DMS 273 (cell line): ENCODE measurements around the gene SLC50A1.
A peak's percentile ranks its signal among the peaks of the same experiment; 100 is the strongest.
"Not testable (repeated sequence)": the region's sequence is repeated elsewhere in the genome, so short reads cannot be mapped to it uniquely, and the experiment has no call there.

Experiments used
- DNase-seq: peaks from one replicate; lab custom pipeline; 2025; ENCODE audit not compliant: unreplicated experiment; lab: John Stamatoyannopoulos, UW

Gene SLC50A1

GRCh38 chr1:155134322-155134721 lies 1.3 kb upstream of the SLC50A1 start:
- peak; percentile 42 for DNase-seq

- DNase-seq: peak; percentile 81
These were observed 705 bp upstream of the SLC50A1 start for GRCh38 chr1:155134880-155135414.

GRCh38 chr1:155136748-155137147 lies 1.1 kb downstream of the SLC50A1 start:
- peak; percentile 47 for DNase-seq

- DNase-seq: no peak
These were observed 1.7 kb downstream of the SLC50A1 start for GRCh38 chr1:155137154-155137949.

- DNase-seq: peak; percentile 96
These were observed 4.4 kb downstream of the SLC50A1 start, which contains the start of gene DPM3 for GRCh38 chr1:155139895-155140629. DPM3 (minus strand) TSS chr1:155140531; CDS start chr1:155140240, 291 bp downstream.

- no peak for DNase-seq
These were observed 4.9 kb downstream of the SLC50A1 start for GRCh38 chr1:155140630-155140953.

GRCh38 chr1:155141749-155142148 lies 6.1 kb downstream of the SLC50A1 start:
- no peak for DNase-seq

GRCh38 chr1:155145491-155145890 lies 9.8 kb downstream of the SLC50A1 start:
- DNase-seq: no peak

- not testable (repeated sequence) for DNase-seq
These were observed 20.5 kb downstream of the SLC50A1 start for GRCh38 chr1:155155996-155156643.

GRCh38 chr1:155158991-155159390 lies 23.3 kb downstream of the SLC50A1 start:
- no peak for DNase-seq

GRCh38 chr1:155160128-155160527 lies 24.5 kb downstream of the SLC50A1 start:
- peak; percentile 39 for DNase-seq

GRCh38 chr1:155162631-155163030 lies 27.0 kb downstream of the SLC50A1 start:
- DNase-seq: not testable (repeated sequence)

GRCh38 chr1:155163785-155164184 lies 28.1 kb downstream of the SLC50A1 start:
- not testable (repeated sequence) for DNase-seq

- not testable (repeated sequence) for DNase-seq
These were observed 29.0 kb downstream of the SLC50A1 start for GRCh38 chr1:155164625-155165024.

- DNase-seq: no peak
These were observed 30.4 kb downstream of the SLC50A1 start for GRCh38 chr1:155166051-155166470.

GRCh38 chr1:155166471-155167165 lies 31.0 kb downstream of the SLC50A1 start:
- DNase-seq: no peak

- DNase-seq: peak; percentile 95
These were observed 31.8 kb downstream of the SLC50A1 start for GRCh38 chr1:155167166-155168104.

- DNase-seq: not testable (repeated sequence)
These were observed 32.4 kb downstream of the SLC50A1 start for GRCh38 chr1:155168105-155168445.

- DNase-seq: no peak
These were observed 33.0 kb downstream of the SLC50A1 start for GRCh38 chr1:155168456-155169210.
